ENCODE results near the gene CARNS1.
"Not testable (repeated sequence)": the region's sequence is repeated elsewhere in the genome, so short reads cannot be mapped to it uniquely, and the experiment has no call there.

The CARNS1 gene

DNA sequence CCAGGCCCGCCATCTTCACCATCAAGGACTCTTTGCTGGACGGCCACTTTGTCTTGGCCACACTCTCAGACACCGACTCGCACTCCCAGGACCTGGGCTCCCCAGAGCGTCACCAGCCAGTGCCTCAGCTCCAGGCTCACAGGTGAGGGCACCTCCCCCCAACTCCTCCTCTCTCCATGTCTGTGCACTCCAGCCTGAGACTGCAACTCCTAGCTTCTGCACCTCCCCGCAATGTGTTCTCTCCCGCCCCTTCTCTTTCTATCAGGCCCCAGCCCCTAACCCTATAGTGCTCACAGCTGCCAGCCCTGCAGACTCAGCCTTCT, 19.3 kb upstream of the CARNS1 start:
- no peak for DNase-seq (ENCODE audit: low read depth in 2 of 2)

DNA sequence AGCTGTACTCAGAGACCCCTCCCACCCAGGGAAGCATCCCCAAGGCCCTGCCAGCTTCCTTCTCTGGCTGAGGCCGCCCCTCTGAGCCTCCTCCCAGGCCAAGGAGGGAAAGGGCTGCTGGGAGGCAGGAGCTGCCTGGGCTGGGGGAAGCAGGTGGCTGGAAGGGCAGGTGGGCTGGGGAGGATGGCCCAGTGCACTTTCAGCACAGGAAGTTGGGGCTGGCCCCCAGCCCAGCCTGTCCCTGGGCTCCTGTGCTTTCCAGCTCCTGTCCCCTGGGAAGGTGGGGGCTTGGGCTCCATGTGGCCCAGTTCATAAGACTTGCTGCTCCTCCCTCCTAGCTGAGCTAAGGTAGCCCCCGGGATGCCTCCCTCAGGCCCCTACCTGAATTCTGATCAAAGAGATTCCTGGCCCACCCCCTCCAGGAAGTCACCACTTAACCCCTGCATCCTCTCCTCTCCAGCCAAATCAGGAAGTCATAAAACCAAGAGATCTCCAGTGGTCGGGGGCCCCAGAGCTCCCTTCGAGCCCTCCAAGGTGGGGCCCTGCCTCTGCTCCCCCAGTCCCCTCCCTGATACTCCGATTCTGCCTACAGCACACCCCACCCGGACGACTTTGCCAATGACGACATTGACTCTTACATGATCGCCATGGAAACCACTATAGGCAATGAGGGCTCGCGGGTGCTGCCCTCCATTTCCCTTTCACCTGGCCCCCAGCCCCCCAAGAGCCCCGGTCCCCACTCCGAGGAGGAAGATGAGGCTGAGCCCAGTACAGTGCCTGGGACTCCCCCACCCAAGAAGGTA, 18.7 kb upstream of the CARNS1 start:
- no peak for DNase-seq (ENCODE audit: low read depth in 2 of 2)

DNA sequence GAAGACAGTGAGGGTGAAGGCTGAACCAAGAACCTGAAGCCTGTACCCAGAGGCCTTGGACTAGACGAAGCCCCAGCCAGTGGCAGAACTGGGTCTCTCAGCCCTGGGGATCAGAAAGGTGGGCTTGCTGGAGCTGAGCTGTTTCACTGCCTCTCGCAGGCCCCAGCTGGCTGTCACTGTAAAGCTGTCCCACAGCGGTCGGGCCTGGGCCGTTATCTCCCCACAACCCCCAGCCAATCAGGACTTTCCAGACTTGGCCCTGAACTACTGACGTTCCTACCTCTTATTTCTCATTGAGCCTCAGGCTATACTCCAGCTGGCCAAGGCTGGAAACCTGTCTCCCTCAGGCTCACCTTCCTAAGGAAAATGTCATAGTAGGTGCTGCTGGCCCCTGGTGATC, 17.9 kb upstream of the CARNS1 start:
- no peak for DNase-seq (ENCODE audit: low read depth in 2 of 2)

DNA sequence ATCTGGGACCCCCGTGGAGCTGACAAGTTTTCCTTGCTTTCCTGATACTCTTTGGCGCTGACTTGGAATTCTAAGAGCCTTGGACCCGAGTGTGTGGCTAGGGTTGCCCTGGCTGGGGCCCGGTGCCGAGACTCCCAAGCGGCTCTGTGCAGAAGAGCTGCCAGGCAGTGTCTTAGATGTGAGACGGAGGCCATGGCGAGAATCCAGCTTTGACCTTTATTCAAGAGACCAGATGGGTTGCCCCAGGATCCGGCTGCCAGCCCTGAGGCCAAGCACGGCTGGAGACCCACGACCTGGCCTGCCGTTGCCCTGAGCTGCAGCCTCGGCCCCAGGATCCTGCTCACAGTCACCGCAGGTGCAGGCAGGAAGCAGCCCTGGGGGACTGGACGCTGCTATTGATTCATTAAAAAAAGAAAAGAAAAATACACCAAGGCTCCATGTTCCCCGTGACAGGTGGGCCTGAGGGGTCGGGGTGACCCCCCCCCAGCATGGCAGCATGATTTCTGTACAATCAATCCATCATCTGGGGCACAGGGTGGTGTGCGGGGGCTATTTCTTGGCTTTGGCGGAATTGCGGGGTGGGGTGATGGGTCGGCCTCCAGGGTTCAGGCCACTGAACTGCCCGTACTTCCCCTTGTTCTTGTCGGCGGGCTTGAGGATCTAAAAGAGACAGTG, 17.4 kb upstream of the CARNS1 start:
- no peak for DNase-seq (ENCODE audit: low read depth in 2 of 2)

DNA sequence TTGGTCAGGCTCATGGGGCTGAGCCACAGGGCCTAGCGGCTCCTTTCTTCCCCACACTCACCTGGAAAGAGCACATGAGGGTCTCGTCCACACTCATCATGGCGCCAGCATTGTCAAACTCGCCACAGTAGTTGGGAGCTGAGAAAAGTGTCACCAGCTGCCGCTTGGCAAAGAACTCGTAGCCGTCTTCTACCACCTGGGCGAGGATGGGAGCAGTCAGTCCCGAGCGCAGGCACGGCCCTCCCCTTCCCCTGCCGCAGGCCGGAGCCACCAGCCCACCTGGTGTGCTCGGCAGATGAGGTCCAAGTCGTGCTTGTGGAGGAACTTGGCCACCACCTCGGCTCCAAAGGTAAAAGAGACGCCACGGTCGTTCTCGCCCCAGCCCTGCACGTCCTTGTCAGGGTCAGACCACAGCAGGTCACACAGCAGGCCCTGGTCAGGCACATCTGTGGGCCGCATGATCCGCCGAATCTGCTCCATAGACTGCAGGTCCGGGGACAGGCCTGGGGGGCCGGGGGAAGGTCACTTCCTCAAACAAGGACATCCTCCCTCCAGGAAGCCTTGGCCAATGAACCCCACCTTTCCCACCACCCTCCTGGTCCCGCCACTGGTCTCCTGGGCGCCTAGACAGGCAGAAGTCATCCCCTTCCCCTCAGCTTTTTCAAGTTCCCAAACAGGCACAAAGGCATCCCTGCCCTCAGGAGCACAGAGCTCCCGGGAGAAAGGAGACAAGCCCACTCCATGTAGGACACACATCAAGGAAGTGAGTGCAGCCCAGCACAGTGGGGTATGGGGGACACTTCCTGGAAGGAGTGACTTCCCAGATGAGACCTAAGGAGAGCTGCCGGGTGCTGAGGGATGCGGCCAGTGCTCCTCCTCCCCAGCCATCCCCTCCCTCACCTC, 16.6 kb upstream of the CARNS1 start:
- DNase-seq (ENCODE audit: low read depth in 2 of 2): no peak

DNA sequence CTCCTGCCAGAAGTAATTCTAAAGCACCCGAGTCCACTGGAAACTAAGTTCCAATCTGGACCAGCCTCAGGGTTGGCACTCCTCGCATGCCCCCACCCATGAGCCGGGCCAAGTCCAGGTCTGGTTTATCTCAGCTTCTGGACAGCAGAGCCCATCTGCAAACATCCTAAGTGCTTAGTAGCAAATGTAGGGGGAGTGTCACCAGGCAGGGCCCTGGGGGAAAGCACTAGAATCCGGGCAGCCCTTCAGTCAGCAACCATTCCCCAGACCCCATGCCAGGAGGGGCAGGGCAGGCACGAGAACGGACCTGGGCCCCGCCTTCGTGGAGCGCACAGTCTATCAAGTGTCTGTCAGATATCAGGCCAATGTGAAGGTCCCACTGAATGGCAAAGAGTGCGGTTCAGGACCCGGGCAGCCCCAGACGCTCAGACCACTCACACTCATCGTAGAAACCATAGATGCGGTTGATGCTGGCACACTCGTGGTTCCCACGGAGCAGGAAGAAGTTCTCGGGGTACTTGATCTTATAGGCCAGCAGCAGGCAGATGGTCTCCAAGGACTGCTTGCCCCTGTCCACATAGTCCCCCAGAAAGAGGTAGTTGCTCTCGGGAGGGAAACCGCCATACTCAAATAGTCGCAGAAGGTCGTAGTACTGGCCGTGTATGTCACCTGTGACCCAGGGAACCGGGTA, 15.1 kb upstream of the CARNS1 start:
- DNase-seq (ENCODE audit: low read depth in 2 of 2): no peak

DNA sequence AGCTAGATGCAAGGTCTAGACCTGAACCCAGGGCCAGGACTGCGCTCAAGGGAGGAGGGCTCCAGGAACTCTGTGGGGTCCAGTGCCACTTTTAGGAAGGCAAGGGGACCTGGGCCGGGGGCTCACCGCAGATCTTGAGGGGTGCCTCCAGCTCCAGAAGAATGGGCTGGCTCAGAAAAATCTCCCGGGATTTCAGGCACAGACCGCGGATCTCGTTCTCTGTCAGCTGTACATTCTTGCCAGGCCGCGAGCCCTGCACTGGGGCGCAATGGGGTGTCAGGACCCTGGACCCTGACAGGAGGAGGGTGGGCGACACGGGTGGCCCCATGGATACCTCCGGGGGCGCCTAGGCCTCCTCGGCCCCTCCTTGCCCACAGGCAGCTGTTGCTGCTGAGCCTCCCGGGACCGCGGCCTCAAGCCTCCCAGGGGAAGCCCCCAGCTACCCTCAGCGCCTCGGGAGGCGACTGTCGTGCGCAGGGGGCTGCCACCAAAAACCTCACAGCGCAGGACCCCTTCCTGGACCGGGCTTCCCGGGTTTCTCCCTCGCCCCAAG, 14.5 kb upstream of the CARNS1 start:
- no peak for DNase-seq (ENCODE audit: low read depth in 2 of 2)

DNA sequence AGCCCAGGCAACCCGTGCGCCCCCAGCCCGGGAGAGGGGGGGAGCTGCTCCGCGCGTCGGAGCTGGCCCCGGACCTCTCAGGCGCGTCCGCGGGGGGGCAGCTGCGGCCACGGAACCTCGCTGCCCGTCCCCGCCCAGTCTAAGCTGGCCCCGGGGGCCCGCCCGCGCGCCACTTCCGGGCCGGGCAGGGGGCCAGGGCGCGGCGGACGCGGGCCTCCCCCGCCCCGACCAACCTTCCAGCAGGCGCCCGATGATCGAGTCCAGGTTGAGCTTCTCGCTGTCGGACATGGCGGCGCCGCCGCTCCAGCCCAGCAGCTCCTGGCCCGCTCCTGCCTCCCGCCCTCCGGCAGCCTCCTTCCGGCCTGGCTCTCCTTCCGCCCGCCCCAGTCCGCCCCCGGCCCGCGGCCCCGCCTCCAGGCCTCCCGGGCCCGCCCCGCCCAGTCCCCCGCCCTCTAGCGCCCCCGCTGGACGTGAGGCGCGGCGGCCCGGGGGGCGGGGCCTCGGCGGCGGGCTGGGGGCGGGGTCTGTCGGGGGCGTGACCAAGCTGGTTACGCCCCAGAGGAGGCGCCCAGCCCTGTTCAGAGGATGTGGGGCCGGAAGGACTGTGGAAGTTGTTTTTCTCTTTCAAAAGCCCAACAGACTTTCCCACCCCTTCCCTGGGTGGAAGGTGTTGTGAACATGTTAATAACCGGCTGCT, 13.8 kb upstream of the CARNS1 start, which contains the start of gene PPP1CA:
TSS of gene PPP1CA (minus strand) at position 364 of the 697 bp plus-strand sequence. CDS start at position 288, 76 bp downstream.
- DNase-seq (ENCODE audit: low read depth in 2 of 2): peak; percentile 92 to 94

DNA sequence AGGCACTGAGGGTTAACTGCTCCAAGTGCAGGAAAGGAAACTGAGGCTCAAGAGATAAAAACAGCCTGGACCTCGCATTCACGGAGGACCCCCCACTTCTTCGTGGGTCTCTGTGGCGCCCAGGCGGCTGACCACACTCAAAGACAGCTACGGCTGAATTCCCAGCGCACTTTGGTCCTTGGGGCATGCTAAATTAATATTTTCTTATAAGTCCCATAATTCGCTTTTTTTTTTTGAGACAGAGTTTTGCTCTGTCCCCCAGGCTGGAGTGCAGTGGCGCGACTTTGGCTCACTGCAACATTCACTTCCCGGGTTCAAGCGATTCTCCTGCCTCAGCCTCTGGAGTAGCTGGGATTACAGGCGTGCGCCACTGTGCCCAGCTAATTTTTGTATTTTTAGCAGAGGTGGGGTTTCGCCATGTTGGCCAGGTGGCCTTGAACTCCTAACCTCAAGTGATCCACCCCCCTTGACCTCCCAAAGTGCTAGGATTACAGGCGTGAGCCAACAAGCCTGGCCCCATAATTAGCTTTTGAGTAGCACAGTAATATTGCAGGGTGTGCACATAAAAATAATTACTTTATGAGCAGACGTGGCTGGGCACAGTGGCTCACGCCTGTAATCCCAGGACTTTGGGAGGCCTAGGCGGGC, 13.2 kb upstream of the CARNS1 start:
- not testable (repeated sequence) for DNase-seq (ENCODE audit: low read depth in 2 of 2)

DNA sequence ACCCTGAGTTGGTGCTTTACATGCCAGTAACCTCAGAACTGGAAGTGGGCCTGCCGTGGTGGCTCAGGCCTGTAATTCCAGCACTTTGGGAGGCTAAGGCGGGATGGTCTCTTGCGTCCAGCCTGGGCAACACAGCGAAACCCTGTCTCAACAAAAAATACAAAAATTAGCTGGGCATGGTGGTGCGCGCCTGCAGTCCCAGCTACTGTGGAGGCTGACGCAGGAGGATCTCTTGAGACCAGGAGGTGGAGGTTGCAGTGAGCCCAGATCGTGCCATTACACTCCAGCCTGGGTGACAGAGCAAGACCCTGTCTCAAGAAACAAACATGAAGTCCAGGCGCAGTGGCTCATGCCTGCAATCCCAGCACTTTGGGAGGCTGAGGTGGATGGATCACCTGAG, 12.4 kb upstream of the CARNS1 start:
- DNase-seq (ENCODE audit: low read depth in 2 of 2): not testable (repeated sequence)

DNA sequence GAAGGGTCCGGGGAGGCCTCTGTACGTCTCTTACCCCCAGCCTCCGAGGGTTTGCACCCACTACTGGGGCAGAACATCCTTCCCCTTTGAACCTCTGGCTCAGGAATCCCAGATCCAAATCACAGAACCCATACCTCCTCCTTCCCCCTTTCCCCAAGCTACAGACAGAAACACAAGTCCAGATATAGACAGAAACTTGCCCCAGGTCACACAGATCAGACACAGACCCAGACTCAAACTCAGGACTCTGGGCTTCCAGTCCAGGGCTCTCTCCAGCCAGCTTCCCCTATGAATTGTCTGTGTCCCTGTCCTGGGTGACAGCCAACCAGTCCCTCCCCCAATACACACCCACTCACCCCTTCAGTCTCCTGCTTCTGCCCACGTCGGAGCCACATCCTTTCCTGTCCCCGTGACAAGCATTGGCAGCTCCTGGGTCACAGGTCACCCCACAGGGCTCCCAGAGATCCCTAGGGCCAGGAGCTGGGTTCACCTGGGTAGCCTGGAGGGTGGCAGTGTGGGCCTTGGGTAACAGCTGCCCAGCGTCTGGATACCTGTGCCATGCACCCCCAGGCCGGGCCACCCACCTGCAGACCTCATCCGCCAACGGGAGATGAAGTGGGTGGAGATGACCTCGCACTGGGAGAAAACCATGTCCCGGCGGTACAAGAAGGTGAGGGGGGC, 10.8 kb upstream of the CARNS1 start:
- peak in 1 of 2 donors; percentile 44 for DNase-seq (ENCODE audit: low read depth in 2 of 2)

DNA sequence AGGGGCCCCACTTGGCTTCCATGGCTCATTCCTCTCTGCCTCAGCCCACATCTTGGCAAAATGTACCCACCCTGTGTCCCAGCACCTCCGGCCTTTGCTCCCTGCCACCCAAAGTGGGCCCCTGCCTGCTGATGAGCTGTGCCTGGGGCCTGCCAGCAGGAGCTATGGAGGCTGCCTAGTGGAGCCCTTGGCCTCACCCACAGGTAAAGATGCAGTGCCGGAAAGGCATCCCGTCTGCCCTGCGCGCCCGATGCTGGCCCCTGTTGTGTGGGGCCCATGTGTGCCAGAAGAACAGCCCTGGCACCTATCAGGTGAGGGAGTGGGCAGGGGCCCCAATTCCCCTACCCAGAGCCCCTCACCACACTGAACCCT, 10.3 kb upstream of the CARNS1 start:
- DNase-seq (ENCODE audit: low read depth in 2 of 2): no peak

DNA sequence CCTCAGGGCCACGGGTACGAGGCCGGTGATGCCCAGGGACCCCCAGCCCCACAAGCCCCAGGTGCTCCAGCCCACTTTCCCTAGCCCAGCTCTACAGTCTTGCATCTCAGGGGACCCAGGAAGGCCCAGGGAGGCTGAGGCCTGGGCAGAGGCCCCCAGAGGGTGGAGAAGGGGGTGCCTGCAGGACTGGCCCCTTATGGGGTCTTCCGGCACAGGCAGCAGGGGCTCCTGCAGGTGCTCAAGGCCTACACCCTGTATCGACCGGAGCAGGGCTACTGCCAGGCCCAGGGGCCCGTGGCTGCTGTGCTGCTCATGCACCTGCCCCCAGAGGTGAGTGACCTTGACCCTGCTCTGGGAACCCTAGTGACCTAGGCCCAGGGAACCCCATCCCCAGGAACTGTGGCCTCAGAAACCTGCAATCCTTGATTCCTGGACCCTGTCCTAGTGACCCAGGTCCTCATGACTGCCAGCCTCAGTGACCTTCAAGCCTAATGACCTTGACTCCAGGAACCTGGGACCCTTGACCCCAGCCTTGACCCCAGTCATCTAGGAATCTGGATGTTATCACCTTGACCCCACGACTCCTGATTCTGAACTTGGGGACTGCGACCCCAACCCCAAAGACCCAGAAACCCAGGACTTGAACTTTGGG, 9.7 kb upstream of the CARNS1 start:
- DNase-seq (ENCODE audit: low read depth in 2 of 2): no peak

DNA sequence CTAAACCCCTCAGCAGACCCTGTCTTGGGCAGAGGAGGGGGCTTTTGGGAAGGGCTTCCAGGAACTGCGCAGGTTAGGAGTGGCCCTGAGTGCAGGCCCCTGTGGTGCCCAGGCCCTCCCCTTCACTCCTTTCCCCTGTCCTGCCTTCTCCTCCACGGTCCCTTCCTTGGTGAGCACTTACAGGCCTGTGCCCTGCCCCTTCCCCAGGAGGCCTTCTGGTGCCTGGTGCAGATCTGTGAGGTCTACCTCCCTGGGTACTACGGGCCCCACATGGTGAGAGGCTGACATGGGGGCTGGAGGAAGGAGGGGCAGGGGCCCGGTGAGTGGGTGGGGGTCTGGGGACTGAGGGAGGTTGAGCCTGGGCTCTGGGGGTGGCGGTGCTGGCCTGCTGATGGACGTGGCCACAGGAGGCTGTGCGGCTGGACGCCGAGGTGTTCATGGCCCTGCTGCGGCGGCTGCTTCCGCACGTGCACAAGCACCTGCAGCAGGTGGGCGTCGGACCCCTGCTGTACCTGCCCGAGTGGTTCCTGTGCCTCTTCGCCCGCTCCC, 9.0 kb upstream of the CARNS1 start:
- DNase-seq (ENCODE audit: low read depth in 2 of 2): no peak

DNA sequence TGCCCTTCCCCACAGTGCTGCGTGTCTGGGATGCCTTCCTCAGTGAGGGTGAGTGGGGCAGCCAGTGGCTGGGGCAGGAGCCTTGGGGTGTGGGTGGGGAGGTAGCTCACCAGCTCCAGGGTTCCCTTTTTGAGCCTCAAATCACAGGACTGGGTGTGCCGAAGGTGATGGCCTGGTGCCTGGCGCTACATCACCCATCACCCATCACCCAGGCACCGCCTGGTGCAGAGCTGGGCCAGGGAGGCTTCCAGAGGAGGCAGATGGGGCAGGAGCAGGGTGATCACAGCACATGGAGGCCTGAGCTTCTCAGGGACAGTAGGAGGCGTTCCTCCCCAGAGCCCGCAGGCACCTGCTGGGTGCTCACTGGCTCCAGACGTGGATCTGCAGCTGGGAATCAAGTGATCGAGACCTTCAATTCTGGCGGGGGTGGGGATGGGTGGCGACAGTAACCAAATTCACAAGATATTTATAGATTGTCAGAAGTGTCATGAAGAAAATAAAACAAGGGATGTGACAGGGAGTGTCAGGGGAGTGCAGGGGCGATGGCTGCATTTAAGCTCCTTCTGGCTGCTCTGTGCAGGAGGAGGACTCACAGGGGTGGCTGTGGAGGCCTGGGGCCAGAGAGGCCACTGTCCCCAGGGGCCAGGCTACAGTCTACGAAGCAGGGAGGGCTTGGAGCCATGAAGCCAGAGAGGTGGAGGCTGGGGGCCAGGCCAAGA, 8.3 kb upstream of the CARNS1 start:
- no peak for DNase-seq (ENCODE audit: low read depth in 2 of 2)

DNA sequence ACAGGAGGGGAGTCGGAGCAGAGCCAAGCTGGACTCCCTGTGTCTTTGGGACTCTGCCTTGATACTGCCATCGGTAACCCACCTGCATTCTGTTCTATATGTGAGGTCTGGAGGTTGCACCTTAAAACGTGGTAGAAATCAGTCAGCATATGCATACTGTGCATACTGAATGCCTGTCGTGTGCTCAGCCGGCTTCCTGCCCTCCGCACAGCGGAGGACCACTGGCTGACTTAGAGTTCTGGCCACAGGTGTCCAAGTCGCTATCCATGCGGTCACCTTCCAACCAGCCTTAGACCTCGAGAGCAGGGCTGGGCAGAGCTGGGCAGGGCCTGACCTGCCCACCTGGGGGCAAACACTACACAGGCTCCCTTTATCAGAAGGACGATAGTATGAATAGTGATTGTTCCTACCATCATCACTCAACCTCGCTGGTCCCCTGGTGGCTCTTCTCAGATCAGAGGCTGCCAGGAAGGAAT, 7.8 kb upstream of the CARNS1 start:
- DNase-seq (ENCODE audit: low read depth in 2 of 2): no peak

DNA sequence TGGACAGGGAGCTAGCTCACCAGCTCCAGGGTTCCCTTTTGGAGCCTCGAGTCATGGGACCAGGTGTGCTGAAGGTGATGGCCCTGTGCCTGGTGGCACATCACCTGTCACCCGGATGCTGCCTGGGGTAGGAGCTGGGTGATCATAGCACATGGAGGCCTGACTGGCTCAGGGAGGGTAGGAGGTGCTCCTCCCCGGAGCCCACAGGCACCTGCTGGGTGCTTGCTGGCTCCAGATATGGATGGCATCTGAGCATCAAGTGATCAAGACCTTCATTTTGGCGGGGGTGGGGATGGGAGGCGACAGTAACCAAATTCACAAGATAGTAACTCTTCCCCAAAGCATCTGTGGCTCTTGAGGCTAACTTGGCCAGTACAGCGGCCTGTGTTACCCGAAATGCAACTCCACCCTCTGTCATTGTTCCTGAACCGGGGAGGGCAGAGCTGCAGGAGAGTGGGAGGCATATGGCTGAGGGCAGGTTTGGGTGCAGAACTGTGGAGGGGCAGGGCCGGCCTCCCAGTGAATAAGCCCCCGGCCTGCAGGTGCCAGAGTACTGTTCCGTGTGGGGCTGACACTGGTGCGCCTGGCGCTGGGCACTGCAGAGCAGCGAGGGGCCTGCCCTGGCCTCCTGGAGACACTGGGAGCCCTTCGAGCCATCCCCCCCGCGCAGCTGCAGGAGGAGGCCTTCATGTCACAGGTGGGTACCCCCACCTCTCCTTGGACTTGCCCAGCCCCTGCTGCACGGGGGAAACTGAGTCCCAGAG, 6.9 kb upstream of the CARNS1 start:
- no peak for DNase-seq (ENCODE audit: low read depth in 2 of 2)
